OCI-LY1 (cell line): ENCODE data around the gene TAS2R1.

Experiments
- H2AFZ ChIP-seq: fragments of 200-600 bp; sonication (generic), shearing (Covaris generic); 2 replicates; pipeline ENCODE4 v1.6.0; 2014; ENCODE audit warnings: antibody characterized with exemption, mild to moderate bottlenecking, low read length
- H3F3A ChIP-seq: fragments of 200-600 bp; sonication (generic), shearing (Covaris generic); 2 replicates; pipeline ENCODE4 v1.6.0; 2014; ENCODE audit warnings: mild to moderate bottlenecking, antibody characterized with exemption, low read length, moderate library complexity; ENCODE audit not compliant: insufficient read depth
- H3K27ac ChIP-seq: fragments of 200-600 bp; sonication (generic); 2 replicates; pipeline ENCODE4 v1.5.1; 2014; ENCODE audit warnings: low read length, mixed run types, mild to moderate bottlenecking, low read depth; ENCODE audit not compliant: poor library complexity, severe bottlenecking
- H3K27me3 ChIP-seq: fragments of 200-600 bp; sonication (generic); 2 replicates; pipeline ENCODE4 v1.6.0; 2014; ENCODE audit warnings: antibody characterized with exemption, mild to moderate bottlenecking, low read length, moderate library complexity; ENCODE audit not compliant: insufficient read depth
- H3K36me3 ChIP-seq: fragments of 200-600 bp; sonication (generic); 2 replicates; pipeline ENCODE4 v1.6.1; 2014; ENCODE audit warnings: mild to moderate bottlenecking, antibody characterized with exemption, low read length, moderate library complexity, mixed read lengths; ENCODE audit not compliant: insufficient read depth
- H3K4me1 ChIP-seq: fragments of 200-600 bp; sonication (generic); 2 replicates; pipeline ENCODE4 v1.5.1; 2014; ENCODE audit warnings: mild to moderate bottlenecking, low read length, moderate library complexity; ENCODE audit not compliant: insufficient read depth, severe bottlenecking
- H3K4me2 ChIP-seq: fragments of 200-600 bp; sonication (generic), shearing (Covaris generic); 2 replicates; pipeline ENCODE4 v1.6.1; 2014; ENCODE audit warnings: low read length
- H3K4me3 ChIP-seq: fragments of 200-600 bp; sonication (generic); 2 replicates; pipeline ENCODE4 v1.5.1; 2014; ENCODE audit warnings: low read length, low read depth, mild to moderate bottlenecking, mixed read lengths; ENCODE audit not compliant: poor library complexity, severe bottlenecking
- H3K79me2 ChIP-seq: fragments of 200-600 bp; shearing (Covaris generic); 2 replicates; pipeline ENCODE4 v1.6.1; 2016; ENCODE audit warnings: mixed run types, low read length, mixed read lengths; ENCODE audit not compliant: insufficient read depth
- H3K9ac ChIP-seq: fragments of 200-600 bp; sonication (generic), shearing (Covaris generic); 2 replicates; pipeline ENCODE4 v1.6.1; 2014; ENCODE audit warnings: mild to moderate bottlenecking, low read length, mixed read lengths
- H3K9me2 ChIP-seq: fragments of 200-600 bp; sonication (generic), shearing (Covaris generic); 2 replicates; pipeline ENCODE4 v1.6.1; 2014; ENCODE audit warnings: low read depth, mild to moderate bottlenecking, low read length, mixed read lengths
- H3K9me3 ChIP-seq: fragments of 200-600 bp; shearing (Covaris generic); 2 replicates; pipeline ENCODE4 v1.6.1; 2014; ENCODE audit warnings: low read length, mixed read lengths
- H4K20me1 ChIP-seq: fragments of 200-600 bp; sonication (generic), shearing (Covaris generic); 2 replicates; pipeline ENCODE4 v1.6.0; 2016; ENCODE audit warnings: mild to moderate bottlenecking, low read length; ENCODE audit not compliant: insufficient read depth
- CTCF ChIP-seq: fragments of 200-600 bp; sonication (generic), shearing (Covaris generic); IDR thresholded peaks from 2 replicates; pipeline ENCODE4 v1.5.1; 2017; ENCODE audit warnings: mild to moderate bottlenecking, antibody characterized with exemption, low read length, moderate library complexity, mixed read lengths
- EZH2 ChIP-seq: fragments of 200-600 bp; sonication (generic), shearing (Covaris generic); IDR thresholded peaks from 2 replicates; pipeline ENCODE4 v1.8.0; 2017; ENCODE audit warnings: borderline replicate concordance, mixed run types, mild to moderate bottlenecking, antibody characterized with exemption, low read length, moderate library complexity, mixed read lengths

TAS2R1 gene

GRCh38 chr5:9610969-9611368 is 19.2 kb downstream of the TAS2R1 start:
- Histone ChIP-seq H3K27me3 (no peaks in the 10 kb centered on the region), H3K9ac (no peak overlapping the region), H3K27ac (no peak overlapping the region), H3K4me2 (no peak overlapping the region), H3F3A (no peaks in the 10 kb centered on the region), H3K36me3 (no peaks in the 10 kb centered on the region), H4K20me1 (no peaks in the 10 kb centered on the region), H3K9me2 (no peaks in the 10 kb centered on the region), H3K79me2 (no peaks in the 10 kb centered on the region), H3K4me1 (no peaks in the 10 kb centered on the region), H3K9me3 (no peaks in the 10 kb centered on the region), H3K4me3 (no peak overlapping the region), H2AFZ (no peak overlapping the region)
- TF ChIP-seq CTCF (no peak), EZH2 (no peak)

- Histone ChIP-seq H3K9me2 (no peaks in the 10 kb centered on the region), H4K20me1 (no peaks in the 10 kb centered on the region), H3K27ac (no peak overlapping the region), H3F3A (no peaks in the 10 kb centered on the region), H3K79me2 (no peaks in the 10 kb centered on the region), H2AFZ (no peak overlapping the region), H3K27me3 (no peaks in the 10 kb centered on the region), H3K36me3 (no peaks in the 10 kb centered on the region), H3K4me2 (no peak overlapping the region), H3K9me3 (no peaks in the 10 kb centered on the region), H3K4me1 (no peaks in the 10 kb centered on the region), H3K9ac (no peak overlapping the region), H3K4me3 (no peak overlapping the region)
- no peak for TF ChIP-seq CTCF
These were observed 19.8 kb downstream of the TAS2R1 start for GRCh38 chr5:9610364-9610763.

DNA sequence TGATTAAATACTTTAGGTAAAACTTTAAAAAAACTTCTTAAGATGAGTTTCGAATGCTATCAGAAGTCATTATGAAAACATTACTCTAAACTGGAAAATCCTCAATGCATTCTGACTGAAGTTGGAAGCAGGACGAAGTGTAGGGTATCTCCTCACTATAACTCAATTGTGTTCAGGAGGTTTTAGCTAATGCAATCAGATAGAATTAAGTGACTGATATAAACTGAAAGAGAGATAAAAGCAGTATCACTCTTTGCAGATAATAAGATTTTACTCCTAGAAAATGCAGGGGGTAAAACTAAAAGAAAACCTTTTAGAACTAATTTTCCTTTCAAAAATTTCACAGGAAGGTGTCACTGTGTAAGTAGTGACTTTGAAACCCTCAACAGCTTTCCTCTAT is 22.1 kb downstream of the TAS2R1 start:
- TF ChIP-seq CTCF (no peak), EZH2 (no peak)

More for the DNA sequence above, 22.1 kb downstream of the TAS2R1 start:
- Histone ChIP-seq H3K4me3 (no peak overlapping the region), H3K4me2 (no peak overlapping the region), H2AFZ (no peak overlapping the region), H4K20me1 (no peaks in the 10 kb centered on the region), H3K79me2 (no peaks in the 10 kb centered on the region), H3K9ac (no peak overlapping the region), H3F3A (no peaks in the 10 kb centered on the region), H3K9me3 (no peaks in the 10 kb centered on the region), H3K9me2 (no peaks in the 10 kb centered on the region), H3K36me3 (no peaks in the 10 kb centered on the region), H3K27me3 (no peaks in the 10 kb centered on the region), H3K4me1 (no peaks in the 10 kb centered on the region), H3K27ac (no peak overlapping the region)
